KG1 (cell line): ENCODE measurements around the gene INSIG2.

ENCODE experiments used
- DNase-seq: peaks from one replicate; lab custom pipeline; 2025; lab: John Stamatoyannopoulos, UW

Gene INSIG2

DNA sequence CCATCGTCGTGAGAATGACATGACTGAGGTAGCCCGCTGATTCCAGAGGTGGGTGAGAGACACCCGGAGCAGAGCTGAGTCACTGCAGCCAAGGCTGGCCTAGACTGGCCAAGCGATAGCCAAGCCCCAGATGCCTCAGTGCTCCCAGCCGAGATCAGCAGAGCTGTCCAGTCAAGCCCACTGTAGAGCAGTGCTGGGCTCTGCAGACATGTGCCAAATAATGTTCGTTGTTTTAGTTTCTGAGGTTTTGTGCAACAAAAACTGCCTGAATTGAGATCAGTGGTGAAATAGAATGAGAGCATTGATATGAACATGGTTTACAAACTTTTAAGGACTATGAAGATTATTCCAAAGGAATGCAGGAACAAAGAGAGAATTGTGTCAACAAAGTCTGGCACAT lies 42.1 kb downstream of the INSIG2 start:
- no peak for DNase-seq

DNA sequence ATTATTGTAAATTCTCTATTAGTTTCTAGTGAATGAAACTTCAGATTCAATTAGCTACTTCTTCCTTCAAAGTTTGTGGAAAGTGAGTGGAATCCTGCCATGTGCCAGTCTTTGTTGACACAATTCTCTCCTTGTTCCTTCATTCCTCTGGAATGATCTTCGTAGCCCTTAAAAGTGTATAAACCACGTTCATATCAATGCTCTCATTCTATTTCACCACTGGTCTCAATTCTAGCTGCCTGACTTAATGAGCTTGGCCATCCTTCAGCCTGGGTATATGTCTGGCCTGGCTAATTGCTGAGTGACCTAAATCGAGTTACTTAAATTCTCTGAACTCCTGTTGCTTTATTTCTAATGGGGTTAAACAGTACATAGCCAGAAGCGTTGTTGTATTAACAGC lies 43.5 kb downstream of the INSIG2 start:
- DNase-seq = no peak

DNA sequence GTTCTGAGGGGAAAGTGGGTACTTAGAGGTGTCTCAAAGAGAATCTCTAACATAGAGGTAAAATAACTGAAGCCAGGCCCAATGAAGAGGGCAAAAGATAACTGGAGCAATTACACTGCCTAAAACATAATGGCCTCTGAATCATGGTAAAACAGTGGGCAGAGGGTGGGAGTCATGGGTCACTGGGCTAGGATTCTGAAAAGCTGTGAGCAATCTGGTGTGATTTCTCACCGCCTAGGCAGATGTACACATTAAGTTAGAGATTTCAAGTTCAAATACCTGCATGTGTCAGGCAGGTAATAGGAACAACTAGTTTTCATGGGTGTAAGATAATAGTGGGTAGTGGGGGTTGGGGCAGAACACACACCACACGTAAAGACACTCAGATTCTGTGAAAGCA lies 45.6 kb downstream of the INSIG2 start:
- DNase-seq = no peak

DNA sequence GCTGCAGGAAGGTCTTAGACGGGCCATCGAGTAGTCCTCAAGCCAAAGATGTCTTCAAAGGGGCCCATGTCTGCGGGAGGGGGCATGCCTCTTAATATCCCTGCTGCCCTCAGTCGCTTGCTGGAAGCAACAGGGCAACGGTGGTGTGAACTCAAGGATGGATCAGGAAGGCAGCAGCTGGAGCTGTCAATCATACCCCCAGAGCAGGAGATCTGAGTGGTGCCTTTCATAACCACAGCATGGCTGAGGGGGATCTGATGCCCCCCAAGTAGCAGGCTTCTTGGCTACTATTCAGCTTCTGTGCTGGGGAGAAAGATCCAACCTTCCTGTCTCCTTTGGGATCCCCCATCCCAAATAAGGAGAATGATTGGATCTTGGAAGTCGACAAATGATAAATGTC lies 46.4 kb downstream of the INSIG2 start:
- DNase-seq = no peak

DNA sequence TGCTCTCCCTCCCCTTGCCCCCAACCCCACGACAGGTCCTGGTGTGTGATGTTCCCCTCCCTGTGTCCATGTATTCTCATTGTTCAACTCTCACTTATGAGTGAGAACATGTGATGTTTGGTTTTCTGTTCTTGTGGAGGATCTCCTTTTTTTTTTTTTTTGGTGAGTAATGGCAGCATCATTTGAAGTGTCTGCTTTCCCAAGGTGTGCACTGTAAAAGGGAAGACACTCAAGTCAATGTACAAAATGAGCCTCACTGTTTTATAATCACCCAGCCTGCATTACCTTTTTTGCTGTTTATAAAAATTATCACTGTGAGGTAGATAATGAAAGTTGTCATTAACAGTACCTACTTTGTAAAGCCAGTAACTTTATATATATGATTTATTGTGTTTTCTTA lies 56.9 kb downstream of the INSIG2 start:
- DNase-seq = no peak

DNA sequence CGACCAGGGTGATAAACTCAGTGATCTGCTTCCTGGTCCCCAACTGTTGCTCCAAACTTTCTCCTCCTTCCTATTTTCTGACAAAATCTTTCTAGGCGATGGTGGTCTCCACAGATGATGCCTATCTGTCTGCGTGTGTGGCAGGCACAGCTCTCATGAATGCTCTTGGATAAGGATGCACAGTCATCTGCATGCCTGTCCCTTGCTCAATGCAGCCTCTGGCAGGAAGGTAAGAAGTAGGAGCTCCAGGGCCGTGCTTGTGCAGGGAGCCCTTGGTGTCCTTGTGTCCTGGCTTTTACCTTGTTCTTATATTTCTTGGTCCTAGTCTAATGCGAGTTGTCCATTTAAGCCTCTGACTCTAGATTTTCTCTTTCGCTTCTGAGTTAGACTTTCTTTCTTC lies 57.5 kb downstream of the INSIG2 start:
- no peak for DNase-seq

DNA sequence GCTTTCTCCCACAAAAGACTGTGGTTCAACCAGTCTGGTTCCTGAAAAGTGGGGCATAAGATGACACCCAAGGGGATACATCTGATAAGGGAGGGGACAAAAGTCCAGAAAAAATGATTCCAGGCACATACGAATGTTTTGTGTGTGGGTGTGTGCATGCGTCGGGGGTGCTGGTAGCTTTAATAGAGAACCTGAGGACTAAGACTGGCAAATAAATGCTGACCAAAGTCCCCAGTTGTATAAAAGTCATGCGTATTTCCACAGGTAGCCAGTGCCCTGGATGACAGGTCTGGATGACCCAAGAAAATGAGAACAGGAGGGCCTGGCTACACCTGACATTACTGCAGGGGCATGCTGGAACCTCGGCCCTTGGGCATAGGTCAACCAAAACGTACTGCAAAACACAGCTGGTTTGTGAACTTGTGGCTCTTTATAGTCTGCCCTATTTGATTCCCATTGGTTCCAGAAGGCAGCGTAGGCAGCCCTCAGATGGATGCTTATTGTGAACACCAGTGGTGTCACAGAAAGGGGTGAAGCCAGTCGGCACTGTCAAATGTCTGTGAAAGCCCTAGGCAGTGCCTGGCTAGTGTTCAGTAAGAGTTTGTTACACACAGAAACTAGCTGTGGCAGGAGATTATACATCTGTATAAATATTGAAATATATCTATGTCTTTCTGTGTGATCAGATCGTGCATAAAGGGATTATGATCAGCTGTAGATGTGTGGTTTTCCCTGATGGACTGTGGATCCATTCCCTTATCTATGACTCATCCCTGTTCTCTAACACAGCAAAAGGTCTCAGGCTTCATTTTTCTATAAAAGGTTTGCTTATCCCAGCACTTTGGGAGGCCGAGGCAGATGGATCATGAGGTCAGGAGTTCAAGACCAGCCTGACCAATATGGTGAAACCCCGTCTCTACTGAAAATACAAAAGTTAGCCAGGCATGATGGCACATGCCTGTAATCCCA lies 58.3 kb downstream of the INSIG2 start:
- no peak for DNase-seq

DNA sequence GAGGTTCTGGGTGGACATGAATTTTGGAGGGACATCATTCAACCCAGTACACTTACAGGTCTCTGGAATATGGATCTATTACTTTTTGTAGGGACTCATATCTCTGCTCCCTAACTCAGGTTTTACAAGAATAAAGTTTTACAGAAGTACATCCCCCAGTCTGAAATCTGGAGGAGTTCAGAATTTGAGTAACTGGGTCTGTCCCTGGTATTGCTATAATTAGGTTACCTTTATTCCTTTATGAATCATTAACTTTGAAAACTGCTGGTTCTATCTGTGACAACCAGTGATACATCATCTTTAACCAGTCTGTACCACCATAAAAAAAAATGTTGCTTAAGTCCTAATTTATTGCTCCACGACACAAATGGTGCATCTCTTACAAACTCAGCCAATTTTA lies 59.9 kb downstream of the INSIG2 start:
- no peak for DNase-seq

DNA sequence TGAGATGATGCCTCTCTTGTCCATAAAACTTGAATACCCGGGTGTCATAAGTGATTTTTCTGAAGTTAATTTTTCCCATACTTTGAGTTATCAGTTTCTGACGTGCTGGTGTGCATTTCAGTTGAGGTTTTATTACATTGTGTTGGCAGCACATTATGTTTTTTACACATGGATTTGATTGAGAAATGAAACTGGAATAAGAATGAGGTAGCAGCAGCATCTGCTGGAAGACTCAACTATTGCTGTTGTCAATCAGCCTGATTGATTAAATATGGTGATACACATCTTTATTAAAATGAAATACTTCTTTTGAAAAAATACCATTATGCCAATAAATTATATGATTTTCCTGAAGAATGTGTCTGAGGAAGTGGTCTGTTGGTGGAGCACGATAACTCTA lies 60.5 kb downstream of the INSIG2 start:
- no peak for DNase-seq

DNA sequence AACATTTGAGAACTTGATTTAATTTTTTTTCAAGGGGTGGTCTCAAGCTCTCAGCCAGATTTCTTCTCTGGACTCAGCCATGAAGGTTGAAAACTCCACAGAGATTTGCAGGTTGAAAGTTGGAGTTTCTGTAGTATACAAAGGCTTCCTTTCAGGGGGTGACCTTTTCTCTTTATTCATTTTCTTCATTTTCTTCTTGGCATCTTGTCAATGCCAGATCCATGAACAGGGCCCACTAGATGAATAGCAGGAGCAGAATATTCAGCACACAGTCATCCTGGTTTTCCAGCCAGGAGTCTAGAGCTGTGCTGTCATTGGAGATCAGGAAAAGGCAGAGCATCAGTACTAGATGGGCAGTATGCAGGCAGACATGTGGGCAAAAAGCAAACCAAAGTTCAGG lies 62.0 kb downstream of the INSIG2 start:
- DNase-seq = no peak

DNA sequence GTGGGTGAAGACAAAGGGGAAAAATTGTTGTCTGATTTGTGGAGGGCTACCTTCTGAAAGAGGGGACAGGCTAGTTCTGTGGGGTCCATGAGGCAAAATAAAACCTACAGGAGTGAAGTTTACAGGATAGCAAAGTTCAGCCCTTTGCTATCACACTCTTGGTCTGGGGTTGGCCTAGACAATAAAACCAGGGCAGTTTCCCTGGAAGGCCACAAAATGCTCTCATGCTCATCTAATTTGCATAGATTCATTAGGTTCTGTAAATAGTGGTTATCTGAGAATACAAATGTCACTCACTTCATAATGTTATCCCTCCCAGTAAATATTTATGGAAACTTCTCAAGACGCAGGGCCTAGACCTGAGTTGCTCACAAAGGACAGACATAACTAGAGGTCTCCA lies 63.6 kb downstream of the INSIG2 start:
- no peak for DNase-seq

DNA sequence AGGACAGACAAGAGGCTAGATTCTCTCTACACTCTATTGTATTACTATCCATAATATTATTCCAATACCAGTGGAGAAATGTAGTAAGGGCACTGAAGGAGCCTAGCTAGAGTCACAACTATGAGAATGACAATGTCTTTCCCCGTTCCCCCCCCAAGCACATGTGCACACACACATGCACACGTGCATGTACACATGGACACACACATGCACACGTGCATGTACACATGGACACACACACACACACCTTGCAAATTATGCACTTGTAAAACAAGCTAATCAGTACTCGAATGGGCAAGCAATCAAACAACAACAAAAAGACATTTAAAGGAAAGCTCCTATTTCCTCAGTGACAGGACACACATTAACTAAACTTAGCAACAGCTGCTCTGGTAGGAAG lies 65.2 kb downstream of the INSIG2 start:
- no peak for DNase-seq

DNA sequence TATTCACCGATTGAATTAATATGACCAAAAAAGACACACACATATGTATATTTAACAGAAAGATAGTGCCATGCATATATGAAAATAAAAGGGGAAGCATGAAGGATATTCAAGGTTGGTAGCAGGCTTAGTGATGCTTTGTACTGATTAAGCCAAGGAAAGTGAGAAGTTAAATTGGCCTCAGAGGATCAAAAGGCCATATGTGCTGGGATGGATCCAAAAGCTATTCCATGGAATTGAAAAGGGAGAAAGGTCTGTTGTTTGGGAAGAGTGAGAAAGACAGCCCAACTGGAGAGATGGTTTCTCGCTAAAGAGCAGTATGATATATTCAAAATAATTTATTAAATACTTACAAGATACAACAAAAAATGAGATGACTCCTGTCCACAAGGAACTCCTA lies 65.9 kb downstream of the INSIG2 start:
- DNase-seq = no peak
